Measurements from ENCODE around the gene LELP1.
"Not testable (repeated sequence)": the region's sequence is repeated elsewhere in the genome, so short reads cannot be mapped to it uniquely, and the experiment has no call there.

LELP1 gene

GRCh38 chr1:153229076-153229829, 26.0 kb downstream of the LELP1 start:
- not testable (repeated sequence) for DNase-seq (ENCODE audit: low read depth in 2 of 2)

GRCh38 chr1:153231363-153231762, 28.1 kb downstream of the LELP1 start:
- no peak for DNase-seq (ENCODE audit: low read depth in 2 of 2)

- no peak for DNase-seq (ENCODE audit: low read depth in 2 of 2)
Measured at GRCh38 chr1:153231785-153232184, 28.6 kb downstream of the LELP1 start.

- no peak for DNase-seq (ENCODE audit: low read depth in 2 of 2)
Measured at GRCh38 chr1:153232553-153232952, 29.3 kb downstream of the LELP1 start.

GRCh38 chr1:153233448-153233847, 30.2 kb downstream of the LELP1 start:
- no peak for DNase-seq (ENCODE audit: low read depth in 2 of 2)

GRCh38 chr1:153238527-153238926, 35.3 kb downstream of the LELP1 start:
- DNase-seq (ENCODE audit: low read depth in 2 of 2): no peak

- no peak for DNase-seq (ENCODE audit: low read depth in 2 of 2)
Measured at GRCh38 chr1:153242160-153242559, 38.9 kb downstream of the LELP1 start.

- no peak for DNase-seq (ENCODE audit: low read depth in 2 of 2)
Measured at GRCh38 chr1:153245466-153245865, 42.2 kb downstream of the LELP1 start.

GRCh38 chr1:153246018-153246417, 42.8 kb downstream of the LELP1 start:
- no peak for DNase-seq (ENCODE audit: low read depth in 2 of 2)

- DNase-seq (ENCODE audit: low read depth in 2 of 2): no peak
Measured at GRCh38 chr1:153246825-153247224, 43.6 kb downstream of the LELP1 start.

GRCh38 chr1:153248176-153248879, 45.1 kb downstream of the LELP1 start:
- no peak for DNase-seq (ENCODE audit: low read depth in 2 of 2)

GRCh38 chr1:153250166-153250565, 46.9 kb downstream of the LELP1 start:
- DNase-seq (ENCODE audit: low read depth in 2 of 2): no peak

GRCh38 chr1:153251087-153251486, 47.9 kb downstream of the LELP1 start:
- no peak for DNase-seq (ENCODE audit: low read depth in 2 of 2)

GRCh38 chr1:153251562-153251961, 48.3 kb downstream of the LELP1 start:
- no peak for DNase-seq (ENCODE audit: low read depth in 2 of 2)

- no peak for DNase-seq (ENCODE audit: low read depth in 2 of 2)
Measured at GRCh38 chr1:153251988-153252387, 48.8 kb downstream of the LELP1 start.

- no peak for DNase-seq (ENCODE audit: low read depth in 2 of 2)
Measured at GRCh38 chr1:153253076-153253475, 49.8 kb downstream of the LELP1 start.

- DNase-seq (ENCODE audit: low read depth in 2 of 2): no peak
Measured at GRCh38 chr1:153253693-153254092, 50.5 kb downstream of the LELP1 start.

All from stimulated activated CD4-positive, alpha-beta T cell treated with anti-CD3 and anti-CD28 coated beads, Interleukin-12 subunit alpha, Interleukin-12 subunit beta, amount 100 ng/mL, for 24 hours (primary cell).